HCT116 (cell line): ENCODE data around the gene SYAP1.

Experiments used
- CEBPB ChIP-seq: IDR thresholded peaks from 2 replicates; pipeline ENCODE4 v1.6.1; 2012; ENCODE audit warnings: low read depth
- CTCF ChIP-seq, 3 experiments: fragments of 200-600 bp in 1 of 3; sonication (generic) in 1 of 3; IDR thresholded peaks in 2 of 3; conservative IDR thresholded peaks in 1 of 3; 2 replicates each; pipeline ENCODE4 v1.5.1; 2012 to 2017; ENCODE audit warnings: low read depth in 2 of 3, low read length in 2 of 3, antibody characterized with exemption in 1 of 3, borderline replicate concordance in 1 of 3, control low read depth in 1 of 3, mild to moderate bottlenecking in 1 of 3, mixed read lengths in 1 of 3, mixed run types in 1 of 3, moderate library complexity in 1 of 3; ENCODE audit not compliant: insufficient read depth in 1 of 3
- POLR2A ChIP-seq: IDR thresholded peaks from 2 replicates; pipeline ENCODE4 v1.7.0; 2011; ENCODE audit warnings: borderline replicate concordance; ENCODE audit not compliant: insufficient read depth, insufficient read length; ENCODE audit errors: extremely low read depth

- TF ChIP-seq CTCF (IDR thresholded peaks at IDR 0.05 in 2 of 3, conservative IDR thresholded peaks at IDR 0.05 in 1 of 3; ENCODE audit: borderline replicate concordance in 1 of 3, insufficient read depth in 1 of 3, low read depth in 2 of 3, low read length in 2 of 3) (no peak), CEBPB (no peak), POLR2A (no peak)
Measured at GRCh38 chrX:16814597-16814996, 95.2 kb downstream of the SYAP1 start.
